ENCODE measurements around the gene ALKBH7. TPM values are rescaled to one million over a fixed set of nuclear protein-coding genes. Genes with fewer than 3 reads are reported as not detected.
A peak's percentile ranks its signal among the peaks of the same experiment; 100 is the strongest.
"Not testable (repeated sequence)": the region's sequence is repeated elsewhere in the genome, so short reads cannot be mapped to it uniquely, and the experiment has no call there.

ALKBH7 gene
- total RNA-seq, 1 experiment from 2014 or later, result 35.0 TPM

DNA sequence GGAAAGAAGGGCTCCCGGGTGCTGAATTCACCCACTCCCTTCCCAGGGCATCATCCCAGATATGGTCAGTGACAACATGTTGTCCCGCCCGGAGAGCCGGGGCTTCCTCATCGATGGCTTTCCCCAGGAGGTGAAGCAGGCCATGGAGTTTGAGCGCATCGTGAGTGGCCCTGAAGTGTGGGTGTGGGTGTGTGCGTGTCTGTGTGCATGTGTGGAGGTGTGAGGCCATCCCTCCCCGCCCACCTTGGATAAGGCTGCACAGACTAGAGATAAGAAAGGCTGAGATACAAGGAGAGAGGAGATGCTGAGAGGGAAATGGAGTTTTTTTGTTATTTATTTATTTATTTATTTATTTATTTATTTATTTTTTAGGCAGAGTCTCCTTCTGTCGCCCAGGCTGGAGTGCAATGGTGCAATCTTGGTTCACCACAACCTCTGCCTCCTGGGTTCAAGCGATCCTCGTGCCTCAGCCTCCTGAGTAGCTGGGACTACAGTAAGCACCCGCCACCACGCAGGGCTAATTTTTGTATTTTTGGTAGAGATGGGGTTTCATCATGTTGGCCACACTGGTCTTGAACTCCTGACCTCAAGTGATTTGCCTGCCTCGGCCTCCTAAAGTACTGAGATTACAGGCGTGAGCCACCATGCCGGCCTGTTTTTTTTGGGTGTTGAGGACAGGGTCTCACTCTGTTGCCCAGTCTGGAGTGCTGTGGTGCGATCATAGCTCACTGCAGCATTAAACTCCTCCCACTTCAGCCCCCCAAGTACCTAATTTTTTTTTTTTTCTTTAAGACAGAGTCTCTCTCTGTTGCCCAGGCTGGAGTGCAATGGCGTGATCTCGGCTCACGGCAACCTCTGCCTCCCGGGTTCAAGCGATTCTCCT is 27.7 kb downstream of the ALKBH7 start:
- not testable (repeated sequence) for DNase-seq (ENCODE audit: low read depth)

GRCh38 chr19:6402058-6402457 is 29.5 kb downstream of the ALKBH7 start:
- no peak for DNase-seq (ENCODE audit: low read depth)

DNA sequence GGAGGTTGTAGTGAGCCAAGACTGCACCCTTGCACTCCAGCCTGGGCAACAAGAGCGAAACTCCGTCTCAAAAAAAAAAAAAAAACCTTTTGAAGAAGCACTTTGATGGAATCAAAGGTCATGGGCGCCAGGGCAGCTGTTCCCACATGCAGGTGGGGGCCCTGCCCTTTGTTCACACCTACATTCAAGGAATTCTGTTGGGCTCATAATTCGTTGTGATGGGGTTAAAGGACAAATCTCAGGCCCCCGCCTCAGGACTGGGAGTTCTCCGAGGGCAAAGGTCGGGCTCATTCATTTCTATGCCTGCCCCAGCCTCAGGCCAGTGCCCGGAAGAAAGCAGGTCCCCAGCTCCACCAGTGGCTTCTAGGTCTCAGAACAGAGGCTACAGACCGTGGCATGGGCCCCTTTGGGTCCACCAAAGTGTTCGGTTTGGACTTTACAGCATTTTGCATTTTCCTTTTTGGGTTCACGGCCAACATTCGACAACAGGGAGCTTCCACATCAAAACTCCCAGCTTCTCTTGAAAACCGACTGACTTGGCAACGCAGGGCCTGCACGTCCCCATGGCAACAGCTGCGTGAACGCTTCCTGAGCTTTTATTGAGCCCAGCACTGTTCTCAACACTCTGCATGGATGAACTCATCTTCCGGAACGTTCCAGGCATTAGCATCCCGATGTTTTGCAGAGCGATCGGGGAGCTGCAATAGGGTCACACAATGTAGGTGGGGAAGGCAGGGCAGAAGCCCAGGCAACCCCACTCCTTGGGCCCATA is 30.4 kb downstream of the ALKBH7 start:
- no peak for DNase-seq (ENCODE audit: low read depth)

DNA sequence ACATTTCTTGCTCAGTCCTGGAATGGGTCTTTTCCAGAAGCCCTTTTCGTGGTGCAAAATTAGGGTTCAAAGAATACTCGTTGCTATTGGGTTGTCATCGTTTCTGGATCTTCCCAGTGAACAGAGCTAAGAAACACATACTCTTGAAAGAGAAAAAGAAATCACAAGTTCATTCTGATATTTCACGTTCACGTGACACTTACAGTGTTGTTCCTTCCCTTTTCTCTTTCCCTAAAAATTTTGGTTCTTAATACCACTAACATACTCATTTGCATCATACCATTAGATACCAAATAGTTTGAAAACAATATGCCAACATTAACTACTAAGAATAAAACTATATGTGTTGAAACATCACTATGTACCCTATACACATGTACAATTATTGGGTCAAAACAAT is 33.8 kb downstream of the ALKBH7 start:
- no peak for DNase-seq (ENCODE audit: low read depth)

GRCh38 chr19:6409346-6409745 is 36.8 kb downstream of the ALKBH7 start:
- DNase-seq (ENCODE audit: low read depth), result no peak

DNA sequence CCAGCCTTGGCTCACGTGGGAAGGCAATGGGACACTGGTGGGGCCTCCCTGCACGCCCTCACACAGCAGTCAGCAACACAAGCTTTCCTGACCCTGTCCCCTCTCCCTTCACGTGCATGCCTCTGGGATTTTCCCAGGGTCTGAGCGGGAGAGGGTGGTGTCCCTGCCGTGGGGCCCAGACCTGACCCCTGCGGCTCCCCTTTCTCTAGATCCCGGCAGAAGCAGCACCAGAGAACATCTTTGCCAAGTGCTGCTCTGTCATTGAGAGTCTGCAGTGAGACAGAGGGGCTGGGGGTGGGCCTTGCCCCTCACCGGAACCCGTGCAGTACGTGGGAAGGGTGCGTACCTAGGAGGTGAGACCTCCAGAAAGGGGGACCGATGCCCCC is 39.5 kb downstream of the ALKBH7 start:
- DNase-seq (ENCODE audit: low read depth), result no peak

DNA sequence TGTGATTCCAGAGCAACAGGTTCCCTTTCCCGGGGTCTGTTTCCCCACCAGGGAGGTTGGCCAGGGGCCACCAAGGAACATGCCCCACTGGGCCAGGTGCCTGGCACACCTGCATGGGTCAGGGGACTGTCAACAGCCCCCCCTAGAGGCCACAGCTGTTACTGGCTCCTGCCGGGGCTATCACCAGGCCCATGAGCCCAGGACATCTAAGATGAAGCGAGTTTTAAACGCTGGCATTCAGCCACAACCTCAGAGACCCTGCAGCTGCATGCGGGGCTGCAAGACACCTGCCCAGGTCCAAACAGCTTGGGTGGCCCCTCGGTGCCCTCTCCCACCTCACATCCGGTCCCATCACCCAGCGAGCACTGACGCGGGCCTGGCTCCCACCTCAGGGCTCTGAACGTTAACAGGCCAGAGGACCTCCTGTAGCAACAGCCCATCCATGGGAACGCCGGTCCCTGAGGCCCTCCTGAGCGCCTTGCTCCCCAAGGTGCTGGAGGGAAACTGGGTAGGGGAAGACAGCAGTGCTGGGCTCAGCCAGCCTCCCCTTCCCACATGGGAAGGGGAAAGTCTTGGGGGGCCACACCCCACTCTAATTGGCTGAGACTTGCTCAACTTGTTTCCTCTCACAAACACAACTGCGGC is 40.0 kb downstream of the ALKBH7 start:
- DNase-seq (ENCODE audit: low read depth), result no peak

- DNase-seq (ENCODE audit: low read depth), result no peak
Observed at GRCh38 chr19:6413291-6413690, 40.7 kb downstream of the ALKBH7 start.

DNA sequence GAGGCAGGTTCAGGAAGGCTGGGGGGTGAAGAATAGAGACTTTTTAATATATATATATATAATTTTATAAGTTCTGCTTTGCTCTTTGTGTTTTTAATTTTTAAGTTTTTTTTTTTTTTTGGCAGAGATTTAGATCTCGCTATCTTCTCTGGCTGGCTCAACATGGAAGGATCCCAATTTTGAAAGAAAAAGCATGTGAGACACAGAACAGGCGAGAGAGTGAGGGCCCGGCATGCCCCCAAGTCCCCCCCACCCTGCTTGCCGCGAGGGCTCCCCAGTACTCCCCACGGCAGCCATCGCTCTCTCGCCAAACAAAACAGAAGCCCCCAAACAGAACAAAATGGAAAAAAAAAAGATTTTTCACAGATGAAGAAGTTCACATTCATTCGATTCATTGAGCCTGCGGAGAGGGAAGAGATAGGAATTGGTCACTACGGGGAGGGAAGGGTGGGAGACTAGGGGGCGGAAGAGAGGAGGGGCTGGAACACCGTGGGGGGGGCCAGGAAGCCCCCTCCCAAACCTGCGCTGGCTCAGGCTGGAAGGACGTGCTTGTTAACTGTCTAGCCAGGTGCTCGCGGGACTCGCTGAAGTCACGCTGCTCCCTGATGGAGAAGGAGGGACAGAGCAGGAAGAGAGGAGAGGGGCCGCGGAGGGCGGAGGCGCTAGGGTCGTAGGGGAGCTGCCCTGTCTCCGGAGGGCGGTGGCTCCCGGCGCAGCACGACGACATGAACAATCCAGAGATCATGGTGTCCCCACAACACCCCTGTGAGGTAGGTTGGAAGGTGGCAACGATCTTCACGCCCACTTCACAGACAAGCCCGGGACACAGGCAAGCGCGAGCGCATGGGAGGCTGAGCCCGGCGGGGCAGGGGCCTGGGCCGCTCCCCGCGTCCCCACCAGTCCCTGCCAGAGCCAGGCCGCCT is 41.4 kb downstream of the ALKBH7 start:
- DNase-seq (ENCODE audit: low read depth), result no peak

GRCh38 chr19:6414793-6415590 is 42.4 kb downstream of the ALKBH7 start:
- no peak for DNase-seq (ENCODE audit: low read depth)

DNA sequence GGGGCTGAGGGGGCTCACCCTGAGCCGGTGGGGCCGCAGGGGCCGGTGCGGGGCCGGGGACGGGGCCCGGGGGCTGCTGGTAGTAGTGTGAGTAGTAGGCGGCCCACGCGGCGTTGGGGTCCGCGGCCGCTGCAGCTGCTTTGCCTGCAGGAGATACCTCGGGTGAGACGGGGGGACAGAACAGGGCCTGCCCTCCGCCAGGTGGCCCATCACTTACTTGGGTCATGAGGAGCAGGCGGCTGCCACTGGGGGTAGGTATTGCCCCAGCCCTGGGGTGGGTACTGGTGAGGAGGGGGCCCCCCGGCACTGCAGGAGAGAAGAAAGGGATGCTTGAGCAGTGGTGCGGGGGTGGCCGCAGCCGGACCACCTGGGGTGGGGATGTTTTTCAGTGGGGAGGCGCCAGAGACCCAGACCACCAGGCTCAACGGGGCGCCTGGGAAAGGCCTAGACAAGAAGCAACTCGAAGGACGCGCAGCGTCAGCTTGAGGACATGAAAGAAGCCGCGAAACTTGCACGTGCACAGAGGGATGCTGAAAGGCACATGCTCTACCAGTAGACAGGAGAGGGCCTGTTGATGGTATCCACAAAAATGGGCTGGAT is 43.1 kb downstream of the ALKBH7 start:
- DNase-seq (ENCODE audit: low read depth), result no peak

DNA sequence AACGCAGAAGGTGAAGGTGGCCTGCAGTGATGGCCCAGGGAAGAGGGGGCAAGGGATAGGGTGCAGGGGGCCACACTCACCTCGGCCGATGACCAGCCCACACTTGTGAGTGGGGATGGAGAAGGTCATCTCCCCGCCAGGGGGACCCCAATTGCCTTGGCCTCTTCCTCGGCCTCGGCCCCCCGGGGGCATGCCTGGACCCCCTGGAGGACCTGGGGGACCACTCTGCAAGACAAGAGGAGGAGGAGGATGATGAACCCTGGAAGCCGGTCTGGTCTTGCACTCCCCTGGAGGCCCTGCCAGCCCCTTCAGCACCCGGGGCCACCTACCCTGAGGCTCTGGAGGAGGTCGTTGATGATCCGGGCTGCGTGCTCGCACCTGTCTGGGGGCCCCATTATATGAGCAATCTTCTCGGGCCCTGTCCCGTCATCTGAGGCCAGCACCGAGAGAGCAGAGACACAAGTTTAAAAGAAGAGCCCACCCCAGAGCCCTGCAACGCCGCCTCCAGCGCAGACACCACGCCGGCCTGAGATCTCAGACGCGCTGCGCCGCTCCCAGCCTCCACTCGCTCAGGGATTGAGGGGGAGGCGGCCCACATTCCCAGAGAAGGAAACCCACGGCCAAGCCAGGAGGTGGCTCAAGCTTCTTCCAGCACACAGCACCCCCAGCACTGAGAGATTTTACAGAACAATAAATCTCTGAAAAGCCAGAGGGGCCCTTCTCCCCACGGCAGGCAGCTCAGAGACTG is 44.2 kb downstream of the ALKBH7 start:
- no peak for DNase-seq (ENCODE audit: low read depth)

DNA sequence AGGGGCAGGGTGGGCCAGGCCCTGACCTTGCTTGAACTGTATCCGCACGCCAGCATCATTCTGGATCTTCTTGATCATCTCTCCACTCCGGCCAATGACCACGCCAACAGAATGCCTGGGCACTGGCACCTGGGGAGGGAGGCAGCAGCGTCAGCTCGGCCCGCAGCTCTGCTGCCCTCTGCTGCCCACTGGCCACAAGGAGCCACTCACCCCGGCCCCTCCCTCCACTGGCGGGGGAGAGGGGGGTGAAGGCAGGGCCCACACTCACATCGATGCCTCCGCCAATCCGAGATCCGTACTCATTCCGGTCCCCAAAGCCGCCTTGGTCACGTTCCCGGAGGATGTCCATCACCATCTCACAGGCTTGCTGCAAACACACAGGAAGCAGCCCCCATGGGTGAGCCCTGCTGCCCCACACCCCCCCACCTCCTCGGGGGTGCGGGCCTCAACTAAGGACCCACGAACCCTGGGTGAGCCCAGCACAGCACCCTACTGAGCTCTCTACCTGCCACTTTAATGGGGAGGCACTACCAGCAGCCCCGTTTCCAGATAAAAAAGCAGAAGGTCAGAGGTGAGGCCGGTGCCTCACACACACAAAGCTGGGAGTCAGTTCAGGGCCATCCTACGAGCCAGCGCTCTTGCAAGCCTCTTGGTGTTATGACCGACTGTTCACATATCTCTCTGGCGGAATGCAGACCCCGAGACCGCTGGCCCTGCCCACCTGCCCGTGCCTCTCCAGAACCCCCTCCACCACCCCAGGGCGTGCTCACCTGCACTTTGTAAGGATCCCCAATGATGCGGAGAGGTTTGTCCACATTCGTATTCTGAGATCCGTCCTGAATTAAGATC is 45.3 kb downstream of the ALKBH7 start:
- no peak for DNase-seq (ENCODE audit: low read depth)

- DNase-seq (ENCODE audit: low read depth), result no peak
Observed at GRCh38 chr19:6418562-6418932, 46.0 kb downstream of the ALKBH7 start.

GRCh38 chr19:6421075-6422014 is 48.8 kb downstream of the ALKBH7 start:
- DNase-seq (ENCODE audit: low read depth), result no peak

GRCh38 chr19:6423499-6424194 is 51.1 kb downstream of the ALKBH7 start:
- DNase-seq (ENCODE audit: low read depth), result peak; percentile 53

Measured in LHCN-M2 (cell line).